Neural progenitor cell (in vitro differentiated cells): Measurements from ENCODE around the gene AARS2. TPM values are rescaled to one million over a fixed set of nuclear protein-coding genes. Genes with fewer than 3 reads are reported as not detected.
A peak's percentile ranks its signal among the peaks of the same experiment; 100 is the strongest.

Experiments
- DNase-seq: peaks from one replicate; pipeline ENCODE4 v3.0.0-alpha.2; 2016; ENCODE audit warnings: low spot score
- H2AFZ ChIP-seq: fragments of 200-600 bp; sonication (generic); replicated peaks from 2 replicates; pipeline ENCODE4 v1.6.1; 2016; ENCODE audit warnings: antibody characterized with exemption
- H3F3A ChIP-seq: fragments of 200-600 bp; sonication (generic); 2 replicates; pipeline ENCODE4 v1.6.1; 2016; ENCODE audit warnings: antibody characterized with exemption, low read depth
- H3K27ac ChIP-seq: fragments of 200-600 bp; sonication (generic); 2 replicates; pipeline ENCODE4 v1.5.1; 2016; ENCODE audit warnings: mild to moderate bottlenecking
- H3K27me3 ChIP-seq: fragments of 200-600 bp; sonication (generic); 2 replicates; pipeline ENCODE4 v1.6.1; 2016; ENCODE audit warnings: mild to moderate bottlenecking, moderate library complexity
- H3K36me3 ChIP-seq: fragments of 200-600 bp; sonication (generic); 2 replicates; pipeline ENCODE4 v1.5.1; 2016
- H3K4me1 ChIP-seq: fragments of 200-600 bp; sonication (generic); 2 replicates; pipeline ENCODE4 v1.6.1; 2016; ENCODE audit warnings: mixed run types
- H3K4me2 ChIP-seq: fragments of 200-600 bp; sonication (generic); 2 replicates; pipeline ENCODE4 v1.6.1; 2016
- H3K4me3 ChIP-seq: fragments of 200-600 bp; sonication (generic); 2 replicates; pipeline ENCODE4 v1.5.1; 2016
- H3K79me2 ChIP-seq: fragments of 200-600 bp; sonication (generic); 2 replicates; pipeline ENCODE4 v1.6.1; 2016; ENCODE audit warnings: low read depth
- H3K9ac ChIP-seq: fragments of 200-600 bp; sonication (generic); 2 replicates; pipeline ENCODE4 v1.6.1; 2016
- H3K9me3 ChIP-seq: fragments of 200-600 bp; sonication (generic); 2 replicates; pipeline ENCODE4 v1.5.1; 2016; ENCODE audit warnings: low read depth
- H4K20me1 ChIP-seq: fragments of 200-600 bp; sonication (generic); 2 replicates; pipeline ENCODE4 v1.6.1; 2016; ENCODE audit warnings: low read depth
- H3K27ac Mint-ChIP-seq: 3 replicates; pipeline ENCODE4 v1.8.0; 2021; ENCODE audit warnings: mixed read lengths
- H3K27me3 Mint-ChIP-seq: 2 replicates; pipeline ENCODE4 v1.8.0; 2022; ENCODE audit warnings: low read depth, mild to moderate bottlenecking, inconsistent platforms, moderate library complexity, mixed read lengths; ENCODE audit not compliant: insufficient read depth
- H3K36me3 Mint-ChIP-seq: 3 replicates; pipeline ENCODE4 v1.8.0; 2021; ENCODE audit warnings: mixed read lengths
- H3K4me1 Mint-ChIP-seq: 3 replicates; pipeline ENCODE4 v1.8.0; 2021; ENCODE audit warnings: mixed read lengths
- H3K4me3 Mint-ChIP-seq: 3 replicates; pipeline ENCODE4 v1.8.0; 2021; ENCODE audit warnings: mild to moderate bottlenecking, moderate library complexity, mixed read lengths
- H3K9me3 Mint-ChIP-seq: 3 replicates; pipeline ENCODE4 v1.8.0; 2020; ENCODE audit warnings: mixed read lengths
- EZH2 ChIP-seq: fragments of 200-600 bp; sonication (generic); IDR thresholded peaks from 2 replicates; pipeline ENCODE4 v1.6.1; 2017; ENCODE audit warnings: antibody characterized with exemption, mild to moderate bottlenecking, moderate library complexity
- EZH2phosphoT487 ChIP-seq: fragments of 200-600 bp; sonication (generic); IDR thresholded peaks from 2 replicates; pipeline ENCODE4 v1.6.1; 2017; ENCODE audit warnings: antibody characterized with exemption
- total RNA-seq: library from RNA; depleted of rRNA; stranded (reverse); fragments of >200 nt; gene quantifications from 2 replicates; pipeline ENCODE4 v1.2.3, GENCODE V29; 2015; ENCODE audit warnings: low replicate concordance
- TF ChIP-seq, protein P1 (sequence below): fragments of 200-600 bp; sonication (generic); IDR thresholded peaks from 2 replicates; pipeline ENCODE4 v1.5.1; 2017; ENCODE audit warnings: antibody characterized with exemption, mild to moderate bottlenecking

The AARS2 gene
- total RNA-seq, 1 donor from 2014 or later: 16.1 TPM

GRCh38 chr6:44275271-44275748 is 37.8 kb downstream of the AARS2 start:
- Histone ChIP-seq H3K79me2 (no peaks in the 10 kb centered on the region), H3K9ac (no peak overlapping the region), H3K4me3 (no peak overlapping the region), H3K36me3 (no peaks in the 10 kb centered on the region), H3K27ac (no peak overlapping the region), H3K4me1 (peaks cover 5% of the 10 kb centered on the region), H3K27me3 (peaks cover 41% of the 10 kb centered on the region), H4K20me1 (no peaks in the 10 kb centered on the region), H3K9me3 (no peaks in the 10 kb centered on the region), H3K4me2 (no peak overlapping the region), H2AFZ (no peak overlapping the region), H3F3A (no peaks in the 10 kb centered on the region)
- Mint-ChIP-seq H3K27ac (no peak overlapping the region), H3K4me1 (peaks cover 23% of the 10 kb centered on the region), H3K9me3 (peaks cover 3% of the 10 kb centered on the region), H3K27me3 (peaks cover 20% of the 10 kb centered on the region), H3K4me3 (no peak overlapping the region), H3K36me3 (peaks cover 5% of the 10 kb centered on the region)
- TF ChIP-seq, protein P1, sequence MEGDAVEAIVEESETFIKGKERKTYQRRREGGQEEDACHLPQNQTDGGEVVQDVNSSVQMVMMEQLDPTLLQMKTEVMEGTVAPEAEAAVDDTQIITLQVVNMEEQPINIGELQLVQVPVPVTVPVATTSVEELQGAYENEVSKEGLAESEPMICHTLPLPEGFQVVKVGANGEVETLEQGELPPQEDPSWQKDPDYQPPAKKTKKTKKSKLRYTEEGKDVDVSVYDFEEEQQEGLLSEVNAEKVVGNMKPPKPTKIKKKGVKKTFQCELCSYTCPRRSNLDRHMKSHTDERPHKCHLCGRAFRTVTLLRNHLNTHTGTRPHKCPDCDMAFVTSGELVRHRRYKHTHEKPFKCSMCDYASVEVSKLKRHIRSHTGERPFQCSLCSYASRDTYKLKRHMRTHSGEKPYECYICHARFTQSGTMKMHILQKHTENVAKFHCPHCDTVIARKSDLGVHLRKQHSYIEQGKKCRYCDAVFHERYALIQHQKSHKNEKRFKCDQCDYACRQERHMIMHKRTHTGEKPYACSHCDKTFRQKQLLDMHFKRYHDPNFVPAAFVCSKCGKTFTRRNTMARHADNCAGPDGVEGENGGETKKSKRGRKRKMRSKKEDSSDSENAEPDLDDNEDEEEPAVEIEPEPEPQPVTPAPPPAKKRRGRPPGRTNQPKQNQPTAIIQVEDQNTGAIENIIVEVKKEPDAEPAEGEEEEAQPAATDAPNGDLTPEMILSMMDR: no peak
- no peak for TF ChIP-seq EZH2phosphoT487
- no peak for DNase-seq

DNA sequence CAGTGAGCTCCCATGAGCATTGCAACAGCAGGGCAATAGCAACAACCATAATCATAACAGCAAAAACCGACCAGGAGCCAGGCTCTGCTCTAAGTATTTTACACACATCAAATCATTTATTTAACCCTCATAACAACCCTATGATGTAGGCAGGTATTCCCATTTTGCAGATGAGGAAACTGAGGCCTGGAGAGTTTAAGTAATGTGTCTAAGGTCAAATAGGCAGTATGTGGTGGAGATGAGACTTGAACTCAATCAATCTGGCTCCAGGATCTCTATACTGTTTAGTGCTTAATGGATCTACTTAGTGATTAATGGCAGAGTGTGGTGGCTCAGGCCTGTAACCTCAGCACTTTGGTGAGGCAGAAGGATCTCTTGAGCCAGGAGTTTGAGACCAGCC is 39.5 kb downstream of the AARS2 start:
- Histone ChIP-seq H2AFZ (no peak overlapping the region), H3K79me2 (no peaks in the 10 kb centered on the region), H3K27me3 (peaks cover 57% of the 10 kb centered on the region), H3F3A (peaks cover 15% of the 10 kb centered on the region), H3K4me3 (no peak overlapping the region), H3K27ac (no peak overlapping the region), H3K9me3 (no peaks in the 10 kb centered on the region), H4K20me1 (no peaks in the 10 kb centered on the region), H3K9ac (no peak overlapping the region), H3K4me2 (no peak overlapping the region), H3K4me1 (peaks cover 21% of the 10 kb centered on the region), H3K36me3 (no peaks in the 10 kb centered on the region)
- Mint-ChIP-seq H3K27ac (no peak overlapping the region), H3K4me3 (no peak overlapping the region), H3K4me1 (peaks cover 32% of the 10 kb centered on the region), H3K36me3 (peaks cover 5% of the 10 kb centered on the region), H3K9me3 (no peaks in the 10 kb centered on the region), H3K27me3 (peaks cover 16% of the 10 kb centered on the region)
- DNase-seq: no peak
- no peak for TF ChIP-seq EZH2
- TF ChIP-seq EZH2phosphoT487: no peak
- TF ChIP-seq, protein P1: no peak

DNA sequence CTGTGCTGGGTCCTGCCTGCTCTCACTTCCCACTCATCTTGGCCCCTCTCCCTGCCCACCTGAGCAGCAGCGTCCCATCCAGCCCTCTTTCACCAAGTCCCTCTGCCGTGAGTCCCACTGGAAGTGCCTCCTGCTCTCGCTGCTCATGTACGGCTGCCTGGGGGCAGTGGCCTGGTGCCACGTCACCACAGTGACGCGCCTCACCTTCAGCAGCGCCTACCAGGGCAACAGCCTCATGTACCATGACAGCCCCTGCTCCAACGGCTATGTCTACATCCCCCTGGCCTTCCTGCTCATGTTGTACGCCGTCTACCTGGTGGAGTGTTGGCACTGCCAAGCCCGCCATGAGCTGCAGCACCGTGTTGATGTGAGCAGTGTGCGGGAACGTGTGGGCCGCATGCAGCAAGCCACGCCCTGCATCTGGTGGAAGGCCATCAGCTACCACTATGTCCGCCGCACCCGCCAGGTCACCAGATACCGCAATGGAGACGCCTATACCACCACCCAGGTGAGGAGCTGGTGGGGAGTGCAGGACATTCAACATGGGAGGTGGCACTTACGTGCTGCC is 40.1 kb downstream of the AARS2 start:
- Histone ChIP-seq H3F3A (peaks cover 20% of the 10 kb centered on the region), H3K9me3 (no peaks in the 10 kb centered on the region), H3K27me3 (peaks cover 52% of the 10 kb centered on the region), H3K79me2 (no peaks in the 10 kb centered on the region), H3K4me2 (no peak overlapping the region), H3K9ac (no peak overlapping the region), H2AFZ (no peak overlapping the region), H3K27ac (no peak overlapping the region), H4K20me1 (no peaks in the 10 kb centered on the region), H3K4me1 (peaks cover 26% of the 10 kb centered on the region), H3K4me3 (no peak overlapping the region), H3K36me3 (no peaks in the 10 kb centered on the region)
- peaks cover 38% of the 10 kb centered on the region for H3K4me1 Mint-ChIP-seq
- H3K4me3 Mint-ChIP-seq: peak overlapping the region; percentile 12
- H3K27me3 Mint-ChIP-seq: peaks cover 16% of the 10 kb centered on the region
- TF ChIP-seq, protein P1: no peak
- TF ChIP-seq EZH2phosphoT487 (no peak), EZH2 (no peak)
- no peak overlapping the region for H3K27ac Mint-ChIP-seq
- DNase-seq: no peak
- H3K36me3 Mint-ChIP-seq: peaks cover 5% of the 10 kb centered on the region
- no peaks in the 10 kb centered on the region for H3K9me3 Mint-ChIP-seq
